ENCODE results near the gene APPL1. TPM values are rescaled to one million over a fixed set of nuclear protein-coding genes. Genes with fewer than 3 reads are reported as not detected.

The APPL1 gene
- total and polyA plus RNA-seq, 10 of the 15 experiments (the other 5 are each of a cell fraction or from before 2014, with no cell fraction given), result 15.0 to 77.6 (median 40.2) TPM

DNA sequence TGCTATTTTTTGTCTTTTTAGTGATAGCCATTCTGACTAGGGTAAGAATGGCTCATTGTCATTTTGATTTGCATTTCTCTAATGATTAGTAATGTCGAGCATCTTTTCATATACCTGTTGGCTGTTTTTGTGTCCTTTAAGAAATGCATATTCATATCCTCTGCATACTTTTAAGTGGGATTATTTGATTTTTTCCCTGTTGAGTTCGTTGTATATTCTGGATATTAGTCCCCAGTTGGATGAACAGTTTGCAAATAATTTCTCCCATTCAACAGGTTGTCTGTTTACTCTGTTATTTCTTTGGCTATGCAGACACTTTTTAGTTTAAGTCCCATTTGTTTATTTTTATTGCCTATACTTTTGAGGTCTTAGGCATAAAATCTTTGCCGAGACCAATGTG is 34.4 kb downstream of the APPL1 start (continued):
- TF ChIP-seq, protein P1, sequence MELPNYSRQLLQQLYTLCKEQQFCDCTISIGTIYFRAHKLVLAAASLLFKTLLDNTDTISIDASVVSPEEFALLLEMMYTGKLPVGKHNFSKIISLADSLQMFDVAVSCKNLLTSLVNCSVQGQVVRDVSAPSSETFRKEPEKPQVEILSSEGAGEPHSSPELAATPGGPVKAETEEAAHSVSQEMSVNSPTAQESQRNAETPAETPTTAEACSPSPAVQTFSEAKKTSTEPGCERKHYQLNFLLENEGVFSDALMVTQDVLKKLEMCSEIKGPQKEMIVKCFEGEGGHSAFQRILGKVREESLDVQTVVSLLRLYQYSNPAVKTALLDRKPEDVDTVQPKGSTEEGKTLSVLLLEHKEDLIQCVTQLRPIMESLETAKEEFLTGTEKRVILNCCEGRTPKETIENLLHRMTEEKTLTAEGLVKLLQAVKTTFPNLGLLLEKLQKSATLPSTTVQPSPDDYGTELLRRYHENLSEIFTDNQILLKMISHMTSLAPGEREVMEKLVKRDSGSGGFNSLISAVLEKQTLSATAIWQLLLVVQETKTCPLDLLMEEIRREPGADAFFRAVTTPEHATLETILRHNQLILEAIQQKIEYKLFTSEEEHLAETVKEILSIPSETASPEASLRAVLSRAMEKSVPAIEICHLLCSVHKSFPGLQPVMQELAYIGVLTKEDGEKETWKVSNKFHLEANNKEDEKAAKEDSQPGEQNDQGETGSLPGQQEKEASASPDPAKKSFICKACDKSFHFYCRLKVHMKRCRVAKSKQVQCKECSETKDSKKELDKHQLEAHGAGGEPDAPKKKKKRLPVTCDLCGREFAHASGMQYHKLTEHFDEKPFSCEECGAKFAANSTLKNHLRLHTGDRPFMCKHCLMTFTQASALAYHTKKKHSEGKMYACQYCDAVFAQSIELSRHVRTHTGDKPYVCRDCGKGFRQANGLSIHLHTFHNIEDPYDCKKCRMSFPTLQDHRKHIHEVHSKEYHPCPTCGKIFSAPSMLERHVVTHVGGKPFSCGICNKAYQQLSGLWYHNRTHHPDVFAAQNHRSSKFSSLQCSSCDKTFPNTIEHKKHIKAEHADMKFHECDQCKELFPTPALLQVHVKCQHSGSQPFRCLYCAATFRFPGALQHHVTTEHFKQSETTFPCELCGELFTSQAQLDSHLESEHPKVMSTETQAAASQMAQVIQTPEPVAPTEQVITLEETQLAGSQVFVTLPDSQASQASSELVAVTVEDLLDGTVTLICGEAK (IDR thresholded peaks at IDR 0.05; ENCODE audit: borderline replicate concordance), result no peak
- TF ChIP-seq SUZ12 (IDR thresholded peaks at IDR 0.05; ENCODE audit: unreplicated experiment) (no peak), LARP7 (IDR thresholded peaks at IDR 0.05) (no peak)

GRCh38 chr3:57268416-57268815 is 40.9 kb downstream of the APPL1 start:
- POLR2A ChIA-PET, result no interaction called here
- H3K36me3 ChIP-seq (ENCODE audit: control insufficient read depth in 2 of 2, insufficient read depth in 2 of 2, low read length in 1 of 2), result peaks cover 0 to 11% of the 10 kb centered on the region in 2 experiments; a peak in 3 of 4 replicates
- TF ChIP-seq NR2C2 (IDR thresholded peaks at IDR 0.05; ENCODE audit: borderline replicate concordance, control insufficient read depth, insufficient read length, low read depth), result no peak
- no peak for TF ChIP-seq MEF2A (IDR thresholded peaks at IDR 0.05; ENCODE audit: insufficient read depth, low read depth, low read length)
- TF ChIP-seq IKZF1 (conservative IDR thresholded peaks at IDR 0.05), result no peak
- TF ChIP-seq CHD2 (IDR thresholded peaks at IDR 0.05; ENCODE audit: borderline replicate concordance, low read depth, low read length), result no peak
- no peak for TF ChIP-seq ATF3 (IDR thresholded peaks at IDR 0.05; ENCODE audit: borderline replicate concordance, extremely low read depth, low read depth, low read length)
- no peak for TF ChIP-seq USF1 (IDR thresholded peaks at IDR 0.05; ENCODE audit: borderline replicate concordance, extremely low read length, insufficient read depth, low read depth, low read length)
- TF ChIP-seq TAF1 (IDR thresholded peaks at IDR 0.05; ENCODE audit: borderline replicate concordance, low read depth, low read length), result no peak
- TF ChIP-seq BCL11A (IDR thresholded peaks at IDR 0.05; ENCODE audit: low read depth, low read length), result no peak
- no peak for TF ChIP-seq ZNF384 (IDR thresholded peaks at IDR 0.05; ENCODE audit: borderline replicate concordance, low read depth, low read length)
- TF ChIP-seq SUZ12 (IDR thresholded peaks at IDR 0.05; ENCODE audit: unreplicated experiment), result no peak
- no peak for TF ChIP-seq MYB (IDR thresholded peaks at IDR 0.05; ENCODE audit: borderline replicate concordance, low read depth, low read length)
- TF ChIP-seq EED (IDR thresholded peaks at IDR 0.05; ENCODE audit: low read depth), result no peak
- no peak for TF ChIP-seq SREBF2 (IDR thresholded peaks at IDR 0.05; ENCODE audit: low read length)

More at GRCh38 chr3:57268416-57268815, 40.9 kb downstream of the APPL1 start:
- in situ Hi-C loops (cut with MboI) (no loop called here), intact Hi-C loops (cut with micrococcal nuclease; ENCODE audit: unreplicated experiment) (no loop called here)
- no peaks in the 10 kb centered on the region for H3K9me3 ChIP-seq (replicated peaks; ENCODE audit: control insufficient read depth, insufficient read depth, low read length)
- H3K4me1 ChIP-seq (ENCODE audit: control insufficient read depth, insufficient read depth, low read length), result no peaks in the 10 kb centered on the region
- H2AFZ ChIP-seq (ENCODE audit: control insufficient read depth, low read depth, low read length), result no peak overlapping the region
- ChIA-PET SMC1A (ENCODE audit: uncharacterized antibody, unreplicated experiment) (no interaction called here), RAD21 (ENCODE audit: unreplicated experiment) (no interaction called here), CTCF (interaction anchor here (0.8 kb wide), 1 partner anchor 41 kb away, joined by 3 read pairs; no protein-coding TSS in a partner anchor)
- no peaks in the 10 kb centered on the region for H4K20me1 ChIP-seq (ENCODE audit: control insufficient read depth, insufficient read depth)
- no peak overlapping the region for H3K4me3 ChIP-seq
- no TSS peak for BruUV-seq (replicated peaks)
- H3K27me3 ChIP-seq (replicated peaks in 1 of 2; ENCODE audit: control insufficient read depth in 2 of 2, insufficient read depth in 2 of 2, low read length in 1 of 2), result no peaks in the 10 kb centered on the region
- no peak for DNase-seq (ENCODE audit: low read depth, low spot score)
- 100% methylated on average over 1 of the region's 1 CpG for WGBS (ENCODE audit: insufficient coverage, insufficient replicate concordance, low lambda C conversion rate, missing lambda C conversion rate)
- no peaks in the 10 kb centered on the region for H3K79me2 ChIP-seq (ENCODE audit: control insufficient read depth, insufficient read depth, low read length)
- no peak for FAIRE-seq
- ATAC-seq, result no peak
- H3K9ac ChIP-seq (ENCODE audit: control insufficient read depth, insufficient read depth, low read length), result no peak overlapping the region
- no peak overlapping the region for H3K4me2 ChIP-seq (ENCODE audit: control insufficient read depth, insufficient read depth)
- no peak overlapping the region for H3K27ac ChIP-seq (ENCODE audit: control insufficient read depth, insufficient read depth)

Measured in GM12878 (cell line).